Stimulated activated CD8-positive, alpha-beta memory T cell treated with anti-CD3 and anti-CD28 coated beads, Interleukin-2, amount 100 ng/mL, for 1 hour (primary cell): ENCODE data around the gene CCDC85B.

Source experiments
- DNase-seq, 2 donors: peaks; one replicate each; pipeline ENCODE4 v3.0.0-alpha.2; 2020; ENCODE audit warnings: low read depth in 2 of 2

Gene CCDC85B

DNA sequence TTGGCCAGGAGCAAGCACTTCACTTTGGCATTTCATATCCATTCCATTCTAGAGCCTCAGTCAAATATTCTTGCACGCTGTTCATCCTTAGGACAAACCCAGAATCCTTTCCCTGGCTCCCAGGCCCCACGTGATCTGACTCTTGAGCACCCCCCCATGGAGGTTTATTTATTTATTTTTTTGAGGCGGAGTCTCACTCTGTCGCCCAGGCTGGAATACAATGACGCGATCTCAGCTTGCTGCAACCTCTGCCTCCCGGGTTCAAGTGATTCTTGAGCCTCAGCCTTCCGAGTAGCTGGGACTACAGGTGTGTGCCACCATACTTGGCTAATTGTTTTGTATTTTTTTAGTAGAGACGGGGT lies 42.1 kb downstream of the CCDC85B start:
- DNase-seq, result no peak

DNA sequence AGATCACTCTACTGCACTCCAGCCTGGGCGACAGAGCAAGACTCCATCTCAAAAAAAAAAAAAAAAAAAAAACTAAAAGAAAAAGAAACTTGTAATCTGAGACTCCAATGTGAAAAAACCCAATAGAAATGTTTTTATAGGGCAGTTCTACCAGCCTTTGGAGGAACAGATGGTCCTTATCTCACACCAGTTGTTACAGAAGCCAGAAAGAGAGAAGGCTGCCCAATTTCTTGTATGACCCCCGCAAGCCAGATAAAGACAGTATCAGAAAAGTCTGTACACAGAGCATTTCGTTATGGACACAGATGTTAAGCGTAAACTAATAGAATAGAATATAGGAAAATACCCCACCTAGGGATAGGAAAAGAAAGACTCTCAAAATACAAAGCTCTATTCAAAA lies 43.5 kb downstream of the CCDC85B start:
- DNase-seq, result no peak

DNA sequence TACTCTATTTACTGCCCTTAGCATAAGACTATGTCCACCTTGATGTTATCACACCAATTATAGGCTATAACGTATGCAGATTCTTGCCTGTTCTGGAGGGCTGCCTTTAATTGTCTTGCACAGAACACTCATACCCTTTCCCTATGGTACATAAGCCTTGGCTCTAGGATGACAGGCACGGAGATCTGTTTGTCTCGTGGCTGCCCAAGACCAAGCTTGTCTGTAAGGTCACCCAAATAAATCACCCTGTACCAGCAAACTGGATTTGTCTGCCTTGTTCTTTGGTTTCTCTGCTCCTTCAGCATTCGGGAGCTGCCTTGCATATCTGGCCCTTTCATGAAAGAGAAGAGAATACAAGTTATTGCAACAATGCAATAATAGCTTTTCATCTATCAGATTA lies 47.3 kb downstream of the CCDC85B start:
- no peak for DNase-seq
